HEK293T (cell line): ENCODE measurements around the gene DHX34.

ENCODE experiments used
- BHLHE40 ChIP-seq: fragments of 450-650 bp; IDR thresholded peaks from 2 replicates; pipeline ENCODE4 v1.6.1; 2016; ENCODE audit warnings: mild to moderate bottlenecking, moderate library complexity, borderline replicate concordance
- NFRKB ChIP-seq: fragments of 450-650 bp; IDR thresholded peaks from 2 replicates; pipeline ENCODE4 v1.6.1; 2016; ENCODE audit warnings: mild to moderate bottlenecking, moderate library complexity
- SP1 ChIP-seq: fragments of 450-650 bp; IDR thresholded peaks from 2 replicates; pipeline ENCODE4 v1.6.1; 2017

DNA sequence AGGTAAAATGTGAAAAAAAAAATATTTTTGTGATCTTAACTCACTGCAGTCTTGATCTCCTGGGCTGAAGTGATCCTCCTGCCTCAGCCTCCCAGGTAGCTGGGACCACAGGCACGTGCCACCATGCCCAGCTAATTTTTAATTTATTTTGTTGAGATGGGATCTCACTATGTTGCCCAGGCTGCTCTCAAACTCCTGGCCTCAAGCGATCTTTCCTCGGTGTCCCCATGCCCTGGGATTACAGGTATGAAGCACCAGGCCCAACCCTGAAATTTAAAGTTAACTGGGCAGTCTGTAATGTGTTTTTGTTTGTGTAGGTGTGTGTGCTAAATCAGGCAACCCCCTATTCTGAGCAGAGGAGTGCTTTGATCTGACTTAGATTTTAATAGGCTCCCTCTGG is 42.8 kb upstream of the DHX34 start:
- TF ChIP-seq BHLHE40 (no peak), SP1 (no peak), NFRKB (no peak)
